Upper lobe of left lung (tissue), 6 donors: ENCODE data around the gene MKLN1. TPM values are rescaled to one million over a fixed set of nuclear protein-coding genes. Genes with fewer than 3 reads are reported as not detected.
A peak's percentile ranks its signal among the peaks of the same experiment; 100 is the strongest.
"Not testable (repeated sequence)": the region's sequence is repeated elsewhere in the genome, so short reads cannot be mapped to it uniquely, and the experiment has no call there.

Experiments used
- ATAC-seq, 2 donors: fragments of 200-7000 bp; cut with Tn5 transposase; one replicate each; pipeline ENCODE4 v1.9.1; 2022; ENCODE audit warnings: mild to moderate bottlenecking in 2 of 2, moderate library complexity in 2 of 2; ENCODE audit not compliant: low FRiP score in 2 of 2
- DNase-seq, 2 donors: peaks; one replicate each; pipeline ENCODE4 v3.0.0-alpha.2; 2019 to 2020
- H3K27ac ChIP-seq, 4 donors: fragments of 200-600 bp; sonication (generic); one replicate each; pipeline ENCODE4 v1.5.1; 2016 to 2019
- H3K27me3 ChIP-seq, 4 donors: fragments of 200-600 bp; sonication (generic); one replicate each; pipeline ENCODE4 v1.5.1; 2017 to 2019
- H3K36me3 ChIP-seq, 4 donors: fragments of 200-600 bp; sonication (generic); one replicate each; pipeline ENCODE4 v1.5.1; 2016 to 2019
- H3K4me1 ChIP-seq, 4 donors: fragments of 200-600 bp; sonication (generic); one replicate each; pipeline ENCODE4 v1.5.1; 2018 to 2019
- H3K4me3 ChIP-seq, 4 donors: fragments of 200-600 bp; sonication (generic); one replicate each; pipeline ENCODE4 v1.5.1; 2017 to 2019; ENCODE audit warnings: mild to moderate bottlenecking in 2 of 4, moderate library complexity in 1 of 4
- H3K9me3 ChIP-seq, 4 donors: fragments of 200-600 bp; sonication (generic); one replicate each; pipeline ENCODE4 v1.5.1; 2018 to 2019
- CTCF ChIP-seq, 6 experiments: fragments of 450-650 bp in 4 of 6; fragments of 200-600 bp in 2 of 6; sonication (generic) in 2 of 6; IDR thresholded peaks; one replicate each; pipeline ENCODE4 v1.5.1; 2016 to 2019; ENCODE audit warnings: antibody characterized with exemption in 6 of 6
- EP300 ChIP-seq, 4 donors: sonication (generic); formaldehyde crosslinking; IDR thresholded peaks; one replicate each; pipeline ENCODE4 v1.5.1; 2017; ENCODE audit warnings: antibody characterized with exemption in 4 of 4, control low read depth in 2 of 4
- POLR2A ChIP-seq, 4 donors: fragments of 450-650 bp; IDR thresholded peaks; one replicate each; pipeline ENCODE4 v1.5.1; 2016 to 2017; ENCODE audit warnings: antibody characterized with exemption in 4 of 4, mild to moderate bottlenecking in 2 of 4
- POLR2AphosphoS5 ChIP-seq, 2 donors: sonication (generic); formaldehyde crosslinking; IDR thresholded peaks; one replicate each; pipeline ENCODE4 v1.5.1; 2017; ENCODE audit warnings: antibody characterized with exemption in 2 of 2
- WGBS, 2 donors: methylation state at CpG; one replicate each; pipeline ENCODE4 v1.1.5; 2017 to 2018; 5-methylcytosine and 5-hydroxymethylcytosine counted together
- total RNA-seq, 6 donors: library from RNA; depleted of rRNA in 4 of 6; stranded (reverse); fragments of >200 nt in 4 of 6; gene quantifications; one replicate each; pipeline versions ENCODE4 v1.1.0 to v1.2.1, GENCODE V29; 2016 to 2021
- donor health status: DM: no; HTN: no; CAD: no; lungs with moderate emphysema.
- donor health status: DM: no; HTN: yes; CAD: no; lungs with severe emphysema.

Gene MKLN1
- total RNA-seq, 6 donors from 2014 or later = 36.7 to 105 (median 44.5) TPM

- no peaks in the 10 kb centered on the region for H3K9me3 ChIP-seq
- no peak for TF ChIP-seq EP300 (IDR thresholded peaks at IDR 0.05)
- TF ChIP-seq POLR2A (IDR thresholded peaks at IDR 0.05) = no peak
- TF ChIP-seq POLR2AphosphoS5 (IDR thresholded peaks at IDR 0.05) = no peak
- TF ChIP-seq CTCF (IDR thresholded peaks at IDR 0.05) = no peak
- H3K4me1 ChIP-seq = peaks cover 29 to 32% (median 31%) of the 10 kb centered on the region in 4 donors
- H3K27ac ChIP-seq = no peak overlapping the region
- no peak overlapping the region for H3K4me3 ChIP-seq
- 95 to 99% methylated on average over 7 to 8 of the region's 8 CpGs for WGBS, 2 donors
- peaks cover 0 to 46% (median 8%) of the 10 kb centered on the region in 4 donors for H3K36me3 ChIP-seq
- DNase-seq (no peak), ATAC-seq (no peak)
- H3K27me3 ChIP-seq = no peaks in the 10 kb centered on the region
These were observed 182.1 kb downstream of the MKLN1 start for GRCh38 chr7:131509781-131510180.

DNA sequence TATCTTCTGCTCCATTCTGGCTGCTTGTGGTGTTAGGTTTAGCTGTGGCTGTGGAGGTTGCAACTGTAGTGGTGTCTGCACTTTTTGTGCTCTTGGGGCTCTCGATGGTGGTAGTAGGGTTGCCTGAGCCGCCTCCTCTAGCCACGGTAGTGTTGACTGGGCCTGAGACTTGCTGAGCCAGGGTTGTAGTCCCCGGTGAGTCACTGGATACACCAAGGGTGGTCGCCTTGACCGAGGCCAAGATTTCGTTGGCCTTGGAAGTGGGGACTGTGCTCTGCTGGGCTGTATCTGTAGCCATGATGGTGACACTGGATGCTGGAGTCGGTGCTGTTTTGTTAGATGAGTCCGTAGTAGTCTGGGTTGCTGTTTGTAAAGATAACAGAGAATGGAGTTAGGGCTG, 183.4 kb downstream of the MKLN1 start:
- Histone ChIP-seq H3K9me3 (no peaks in the 10 kb centered on the region), H3K4me1 (peaks cover 29 to 32% (median 31%) of the 10 kb centered on the region in 4 donors), H3K27ac (peak overlapping the region in 3 of 4 donors; percentile 11 to 67 (median 62)), H3K27me3 (no peaks in the 10 kb centered on the region), H3K4me3 (no peak overlapping the region), H3K36me3 (peaks cover 0 to 33% (median 5%) of the 10 kb centered on the region in 4 donors)
- ATAC-seq (no peak), DNase-seq (no peak)
- WGBS, 2 donors = 83 to 97% methylated on average over 6 to 9 of the region's 9 CpGs
- TF ChIP-seq POLR2A (IDR thresholded peaks at IDR 0.05) (no peak), CTCF (IDR thresholded peaks at IDR 0.05) (no peak), POLR2AphosphoS5 (IDR thresholded peaks at IDR 0.05) (no peak), EP300 (IDR thresholded peaks at IDR 0.05) (no peak)

GRCh38 chr7:131511774-131512535, 184.3 kb downstream of the MKLN1 start:
- Histone ChIP-seq H3K4me1 (peaks cover 29 to 32% (median 31%) of the 10 kb centered on the region in 4 donors), H3K9me3 (no peaks in the 10 kb centered on the region), H3K4me3 (no peak overlapping the region), H3K27ac (peak overlapping the region; percentile 8 to 67 (median 50)), H3K36me3 (peaks cover 0 to 25% (median 4%) of the 10 kb centered on the region in 4 donors), H3K27me3 (no peaks in the 10 kb centered on the region)
- TF ChIP-seq CTCF (IDR thresholded peaks at IDR 0.05) = no peak
- 59 to 64% methylated on average over 13 to 15 of the region's 15 CpGs for WGBS, 2 donors
- ATAC-seq = no peak
- no peak for DNase-seq

DNA sequence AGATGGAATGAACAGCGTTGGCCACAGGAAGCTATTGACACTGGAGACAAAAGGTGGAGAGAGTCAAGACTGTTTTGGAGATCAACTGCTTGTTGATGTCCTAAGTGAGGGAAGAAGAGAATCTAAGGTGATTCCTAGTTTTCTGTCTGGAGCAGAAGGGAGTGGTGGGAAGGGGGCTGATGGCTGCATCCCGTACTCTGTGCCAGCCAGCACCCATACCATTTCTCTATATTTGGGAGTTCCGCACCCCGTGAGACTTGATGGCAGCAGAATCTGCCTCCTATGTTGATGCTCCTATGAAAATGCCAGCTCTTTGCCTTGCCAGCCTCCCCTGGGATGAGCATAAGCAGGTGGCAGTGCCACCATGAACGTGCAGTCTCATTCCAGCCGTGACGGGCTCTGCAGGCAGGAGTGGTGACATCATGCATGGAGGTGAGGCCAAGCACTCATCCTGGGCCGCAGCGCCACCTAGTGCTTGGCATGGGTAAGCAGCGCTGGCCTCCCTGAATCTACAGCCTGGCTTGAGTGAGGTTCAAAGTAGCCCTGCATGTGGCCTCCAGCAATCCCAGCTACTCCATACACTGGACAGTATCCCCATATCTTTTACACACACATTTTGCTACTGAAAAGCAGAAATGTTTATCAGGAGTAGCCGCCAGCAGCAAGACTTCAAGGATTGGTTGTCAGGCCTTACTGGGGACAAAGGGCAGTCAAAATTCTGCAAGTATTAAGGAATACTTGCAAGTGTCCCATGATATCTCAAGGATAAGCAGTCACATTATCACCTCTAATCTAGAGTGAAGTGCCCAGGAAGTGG, 185.8 kb downstream of the MKLN1 start:
- peaks cover 24 to 32% (median 26%) of the 10 kb centered on the region in 4 donors for H3K4me1 ChIP-seq
- H3K36me3 ChIP-seq = peaks cover 0 to 16% (median 4%) of the 10 kb centered on the region in 4 donors
- no peak for TF ChIP-seq POLR2A (IDR thresholded peaks at IDR 0.05)
- TF ChIP-seq CTCF (IDR thresholded peaks at IDR 0.05) = peak; percentile 87 to 96 (median 92)
- 38 to 40% methylated on average over 11 of the region's 11 CpGs for WGBS, 2 donors
- no peaks in the 10 kb centered on the region for H3K9me3 ChIP-seq
- H3K27me3 ChIP-seq = no peaks in the 10 kb centered on the region
- H3K27ac ChIP-seq = peak overlapping the region; percentile 30 to 66 (median 52)
- DNase-seq (peak; percentile 87 to 92), ATAC-seq (peak; percentile 93 to 96)
- no peak overlapping the region for H3K4me3 ChIP-seq

DNA sequence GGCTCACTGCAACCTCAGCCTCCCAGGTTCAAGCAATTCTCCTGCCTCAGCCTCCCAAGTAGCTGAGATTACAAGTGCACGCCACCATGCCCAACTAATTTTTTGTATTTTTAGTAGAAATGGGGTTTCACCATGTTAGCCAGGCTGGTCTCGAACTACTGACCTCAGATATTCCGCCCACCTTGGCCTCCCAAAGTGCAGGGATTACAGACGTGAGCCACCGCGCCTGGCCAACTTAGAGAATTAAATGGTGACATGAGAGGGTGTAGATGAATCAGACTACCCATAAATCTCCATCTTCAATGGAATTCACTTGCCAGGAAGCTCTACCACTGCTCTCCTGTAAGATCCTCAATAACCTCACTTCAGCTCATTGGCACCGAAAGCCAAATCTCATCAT, 187.8 kb downstream of the MKLN1 start:
- not testable (repeated sequence) for H3K9me3 ChIP-seq, ATAC-seq, H3K27ac ChIP-seq, H3K4me3 ChIP-seq, H3K36me3 ChIP-seq, DNase-seq, H3K27me3 ChIP-seq
- 91 to 95% methylated on average over 7 of the region's 7 CpGs for WGBS, 2 donors
- H3K4me1 ChIP-seq = peaks cover 24 to 35% (median 27%) of the 10 kb centered on the region in 4 donors
